Measurements from ENCODE around the gene NOL9. TPM values are rescaled to one million over a fixed set of nuclear protein-coding genes. Genes with fewer than 3 reads are reported as not detected.

Gene NOL9
- polyA plus RNA-seq, 1 of the 3 experiments (the other 2 are of a cell fraction), result 7.1 TPM

DNA sequence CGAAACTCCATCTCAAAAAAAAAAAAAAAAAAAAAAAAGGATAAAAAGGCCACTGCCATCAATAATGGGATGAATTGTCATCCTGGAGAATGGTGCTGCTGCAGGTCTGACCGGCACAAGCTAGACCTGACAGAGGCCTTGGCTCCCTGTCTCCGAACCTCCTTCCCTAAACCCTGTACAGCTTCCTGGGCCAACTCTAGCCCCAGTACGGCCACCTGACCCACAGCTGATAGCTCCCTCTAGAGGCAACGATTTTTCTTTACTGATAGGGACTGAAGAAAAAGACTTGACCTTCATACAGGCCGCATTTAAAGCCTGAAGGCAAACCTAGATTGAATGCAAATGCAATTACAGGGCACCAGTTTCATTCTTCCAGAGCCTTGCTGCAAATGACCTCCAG lies 30.7 kb downstream of the NOL9 start (continued):
- TF ChIP-seq, protein P1, sequence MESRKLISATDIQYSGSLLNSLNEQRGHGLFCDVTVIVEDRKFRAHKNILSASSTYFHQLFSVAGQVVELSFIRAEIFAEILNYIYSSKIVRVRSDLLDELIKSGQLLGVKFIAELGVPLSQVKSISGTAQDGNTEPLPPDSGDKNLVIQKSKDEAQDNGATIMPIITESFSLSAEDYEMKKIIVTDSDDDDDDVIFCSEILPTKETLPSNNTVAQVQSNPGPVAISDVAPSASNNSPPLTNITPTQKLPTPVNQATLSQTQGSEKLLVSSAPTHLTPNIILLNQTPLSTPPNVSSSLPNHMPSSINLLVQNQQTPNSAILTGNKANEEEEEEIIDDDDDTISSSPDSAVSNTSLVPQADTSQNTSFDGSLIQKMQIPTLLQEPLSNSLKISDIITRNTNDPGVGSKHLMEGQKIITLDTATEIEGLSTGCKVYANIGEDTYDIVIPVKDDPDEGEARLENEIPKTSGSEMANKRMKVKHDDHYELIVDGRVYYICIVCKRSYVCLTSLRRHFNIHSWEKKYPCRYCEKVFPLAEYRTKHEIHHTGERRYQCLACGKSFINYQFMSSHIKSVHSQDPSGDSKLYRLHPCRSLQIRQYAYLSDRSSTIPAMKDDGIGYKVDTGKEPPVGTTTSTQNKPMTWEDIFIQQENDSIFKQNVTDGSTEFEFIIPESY (IDR thresholded peaks at IDR 0.05; ENCODE audit: borderline replicate concordance, low read depth), result no peak
- TF ChIP-seq TAF1 (IDR thresholded peaks at IDR 0.05; ENCODE audit: borderline replicate concordance, low read depth, low read length) (no peak), RCOR1 (IDR thresholded peaks at IDR 0.05; ENCODE audit: low read length) (0 out of 2 replicates have a peak, but pooled peaks have one; percentile 35), FOXM1 (IDR thresholded peaks at IDR 0.05; ENCODE audit: low read depth) (no peak)
- TF ChIP-seq, protein P2, sequence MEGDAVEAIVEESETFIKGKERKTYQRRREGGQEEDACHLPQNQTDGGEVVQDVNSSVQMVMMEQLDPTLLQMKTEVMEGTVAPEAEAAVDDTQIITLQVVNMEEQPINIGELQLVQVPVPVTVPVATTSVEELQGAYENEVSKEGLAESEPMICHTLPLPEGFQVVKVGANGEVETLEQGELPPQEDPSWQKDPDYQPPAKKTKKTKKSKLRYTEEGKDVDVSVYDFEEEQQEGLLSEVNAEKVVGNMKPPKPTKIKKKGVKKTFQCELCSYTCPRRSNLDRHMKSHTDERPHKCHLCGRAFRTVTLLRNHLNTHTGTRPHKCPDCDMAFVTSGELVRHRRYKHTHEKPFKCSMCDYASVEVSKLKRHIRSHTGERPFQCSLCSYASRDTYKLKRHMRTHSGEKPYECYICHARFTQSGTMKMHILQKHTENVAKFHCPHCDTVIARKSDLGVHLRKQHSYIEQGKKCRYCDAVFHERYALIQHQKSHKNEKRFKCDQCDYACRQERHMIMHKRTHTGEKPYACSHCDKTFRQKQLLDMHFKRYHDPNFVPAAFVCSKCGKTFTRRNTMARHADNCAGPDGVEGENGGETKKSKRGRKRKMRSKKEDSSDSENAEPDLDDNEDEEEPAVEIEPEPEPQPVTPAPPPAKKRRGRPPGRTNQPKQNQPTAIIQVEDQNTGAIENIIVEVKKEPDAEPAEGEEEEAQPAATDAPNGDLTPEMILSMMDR (IDR thresholded peaks at IDR 0.05), result peak; percentile 69

DNA sequence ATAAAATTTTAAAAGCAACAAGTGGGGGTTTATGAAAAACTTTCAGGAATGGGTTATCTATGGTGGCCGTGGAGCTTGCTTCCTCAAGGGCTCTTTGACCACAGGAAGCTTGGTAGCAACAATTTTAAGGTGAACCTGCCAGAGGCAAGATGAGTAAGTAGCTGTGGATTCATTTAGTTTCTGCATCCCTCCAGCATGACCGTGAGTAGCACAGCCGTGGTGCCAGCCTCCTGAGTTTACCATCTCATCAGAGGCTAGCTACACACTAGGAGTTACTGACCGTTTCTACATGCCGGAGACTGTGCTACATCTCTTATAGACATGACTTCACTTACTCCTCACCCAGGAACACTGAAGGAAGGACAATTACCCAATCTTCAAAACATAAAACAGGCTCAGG lies 32.8 kb downstream of the NOL9 start:
- ChIA-PET POLR2A (interaction anchor here (1.1 to 1.7 kb wide), 2 partner anchors 31 to 33 kb away, joined by 3 to 4 read pairs; no protein-coding TSS in a partner anchor), CTCF (interaction anchor here (0.9 to 23.4 kb wide), 12 partner anchors 9 to 113 kb away, joined by 3 to 439 read pairs (median 8); partner anchors contain the start of genes NOL9 and PLEKHG5)
- Histone ChIP-seq H3K4me2 (no peak overlapping the region), H3K36me3 (replicated peaks in 1 of 2; ENCODE audit: control insufficient read depth in 1 of 2, insufficient read depth in 2 of 2, low read length in 1 of 2) (peaks cover 0 to 11% of the 10 kb centered on the region in 2 experiments), H3K79me2 (ENCODE audit: insufficient read depth) (no peaks in the 10 kb centered on the region), H3K4me1 (ENCODE audit: control insufficient read depth in 1 of 2, insufficient read depth in 2 of 2, low read depth in 1 of 2, low read length in 1 of 2) (peaks cover 0 to 38% of the 10 kb centered on the region in 2 experiments; a peak in 2 of 4 replicates), H3K9me3 (no peaks in the 10 kb centered on the region), H3K4me3 (ENCODE audit: low read depth in 2 of 2, low read length in 1 of 2) (no peak overlapping the region), H3F3A (replicated peaks; ENCODE audit: insufficient read depth) (peaks cover 23% of the 10 kb centered on the region), H3K27me3 (ENCODE audit: insufficient read depth) (no peaks in the 10 kb centered on the region), H3K9me2 (no peaks in the 10 kb centered on the region), H3K9ac (no peak overlapping the region), H2AFZ (ENCODE audit: low read depth) (no peak overlapping the region), H3K27ac (ENCODE audit: low read depth in 2 of 2, low read length in 1 of 2) (peak overlapping the region in 1 of 2 experiments; percentile 23; a peak in 1 of 4 replicates), H4K20me1 (ENCODE audit: insufficient read depth) (no peaks in the 10 kb centered on the region)
- DNase-seq, result no peak
- TF ChIP-seq CHD2 (IDR thresholded peaks at IDR 0.05; ENCODE audit: low read length, partially characterized antibody), result no peak
- no peak for TF ChIP-seq RCOR1 (IDR thresholded peaks at IDR 0.05; ENCODE audit: low read length)
- no peak for TF ChIP-seq SMC3 (IDR thresholded peaks at IDR 0.05; ENCODE audit: low read depth, low read length)
- TF ChIP-seq MEF2A (IDR thresholded peaks at IDR 0.05; ENCODE audit: borderline replicate concordance, low read depth), result no peak
- no peak for TF ChIP-seq GABPA (IDR thresholded peaks at IDR 0.05; ENCODE audit: low read depth)
- TF ChIP-seq POLR2AphosphoS5 (IDR thresholded peaks at IDR 0.05; ENCODE audit: low read depth, low read length), result no peak
- TF ChIP-seq, protein P3, sequence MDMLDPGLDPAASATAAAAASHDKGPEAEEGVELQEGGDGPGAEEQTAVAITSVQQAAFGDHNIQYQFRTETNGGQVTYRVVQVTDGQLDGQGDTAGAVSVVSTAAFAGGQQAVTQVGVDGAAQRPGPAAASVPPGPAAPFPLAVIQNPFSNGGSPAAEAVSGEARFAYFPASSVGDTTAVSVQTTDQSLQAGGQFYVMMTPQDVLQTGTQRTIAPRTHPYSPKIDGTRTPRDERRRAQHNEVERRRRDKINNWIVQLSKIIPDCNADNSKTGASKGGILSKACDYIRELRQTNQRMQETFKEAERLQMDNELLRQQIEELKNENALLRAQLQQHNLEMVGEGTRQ (IDR thresholded peaks at IDR 0.05; ENCODE audit: borderline replicate concordance, low read depth, low read length), result no peak
- TF ChIP-seq, protein P4, sequence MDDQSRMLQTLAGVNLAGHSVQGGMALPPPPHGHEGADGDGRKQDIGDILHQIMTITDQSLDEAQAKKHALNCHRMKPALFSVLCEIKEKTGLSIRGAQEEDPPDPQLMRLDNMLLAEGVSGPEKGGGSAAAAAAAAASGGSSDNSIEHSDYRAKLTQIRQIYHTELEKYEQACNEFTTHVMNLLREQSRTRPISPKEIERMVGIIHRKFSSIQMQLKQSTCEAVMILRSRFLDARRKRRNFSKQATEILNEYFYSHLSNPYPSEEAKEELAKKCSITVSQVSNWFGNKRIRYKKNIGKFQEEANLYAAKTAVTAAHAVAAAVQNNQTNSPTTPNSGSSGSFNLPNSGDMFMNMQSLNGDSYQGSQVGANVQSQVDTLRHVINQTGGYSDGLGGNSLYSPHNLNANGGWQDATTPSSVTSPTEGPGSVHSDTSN (IDR thresholded peaks at IDR 0.05), result no peak
- no peak for TF ChIP-seq TAF1 (IDR thresholded peaks at IDR 0.05; ENCODE audit: borderline replicate concordance, low read depth, low read length)
- TF ChIP-seq SIN3A (IDR thresholded peaks at IDR 0.05; ENCODE audit: borderline replicate concordance, low read depth, low read length), result no peak
- TF ChIP-seq ELF1 (IDR thresholded peaks at IDR 0.05), result no peak
- WGBS (ENCODE audit: low lambda C conversion rate), result 60% methylated on average over 5 of the region's 5 CpGs
